Progenitor cell of endocrine pancreas (in vitro differentiated cells): ENCODE results near the gene ANKS3. TPM values are rescaled to one million over a fixed set of nuclear protein-coding genes. Genes with fewer than 3 reads are reported as not detected.

Experiments
- DNase-seq: peaks from one replicate; pipeline ENCODE4 v3.0.0; 2021; ENCODE audit warnings: low spot score; ENCODE audit not compliant: unreplicated experiment
- H3K27ac Mint-ChIP-seq: 2 replicates; pipeline ENCODE4 v1.8.0; 2021; ENCODE audit warnings: mild to moderate bottlenecking, moderate library complexity, mixed read lengths
- H3K27me3 Mint-ChIP-seq: 2 replicates; pipeline ENCODE4 v1.8.0; 2021; ENCODE audit warnings: mixed read lengths
- H3K36me3 Mint-ChIP-seq: 2 replicates; pipeline ENCODE4 v1.8.0; 2022; ENCODE audit warnings: mixed read lengths; ENCODE audit not compliant: insufficient read depth
- H3K4me1 Mint-ChIP-seq: 2 replicates; pipeline ENCODE4 v1.8.0; 2021; ENCODE audit warnings: low read depth, mixed read lengths
- H3K4me3 Mint-ChIP-seq: 2 replicates; pipeline ENCODE4 v1.8.0; 2021; ENCODE audit warnings: low read depth, mild to moderate bottlenecking, moderate library complexity, mixed read lengths
- H3K9me3 Mint-ChIP-seq: 2 replicates; pipeline ENCODE4 v1.8.0; 2021; ENCODE audit warnings: low read depth, mixed read lengths
- CTCF ChIP-seq: fragments of 200-600 bp; sonication (generic); IDR thresholded peaks from one replicate; pipeline ENCODE4 v1.5.0; 2021; ENCODE audit warnings: antibody characterized with exemption, mild to moderate bottlenecking; ENCODE audit not compliant: unreplicated experiment
- total RNA-seq: library from RNA; stranded (reverse); gene quantifications from 2 replicates; pipeline ENCODE4 v1.2.1, GENCODE V29; 2021

The ANKS3 gene
- total RNA-seq, 1 donor from 2014 or later: 45.0 TPM

DNA sequence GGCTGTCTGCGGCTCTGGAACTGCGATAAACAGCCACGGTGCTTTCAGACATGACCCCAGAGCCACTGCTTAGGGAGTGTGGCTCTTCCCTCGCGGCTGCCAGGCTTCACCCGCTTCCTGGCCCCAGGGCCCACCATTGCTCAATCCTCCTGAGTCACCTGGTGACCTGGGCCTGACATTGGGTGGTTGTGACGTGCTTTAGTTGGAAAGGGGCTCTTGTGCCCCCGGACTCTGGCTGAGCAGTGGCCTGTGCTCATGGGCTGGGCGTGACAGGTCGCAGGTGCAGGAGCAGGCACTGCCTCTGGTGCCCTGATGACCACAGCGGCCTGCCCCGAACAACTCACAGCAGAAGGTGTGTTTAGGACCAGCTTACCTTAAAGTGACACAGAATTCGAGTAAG, 49.3 kb downstream of the ANKS3 start:
- H3K9me3 Mint-ChIP-seq: no peaks in the 10 kb centered on the region

DNA sequence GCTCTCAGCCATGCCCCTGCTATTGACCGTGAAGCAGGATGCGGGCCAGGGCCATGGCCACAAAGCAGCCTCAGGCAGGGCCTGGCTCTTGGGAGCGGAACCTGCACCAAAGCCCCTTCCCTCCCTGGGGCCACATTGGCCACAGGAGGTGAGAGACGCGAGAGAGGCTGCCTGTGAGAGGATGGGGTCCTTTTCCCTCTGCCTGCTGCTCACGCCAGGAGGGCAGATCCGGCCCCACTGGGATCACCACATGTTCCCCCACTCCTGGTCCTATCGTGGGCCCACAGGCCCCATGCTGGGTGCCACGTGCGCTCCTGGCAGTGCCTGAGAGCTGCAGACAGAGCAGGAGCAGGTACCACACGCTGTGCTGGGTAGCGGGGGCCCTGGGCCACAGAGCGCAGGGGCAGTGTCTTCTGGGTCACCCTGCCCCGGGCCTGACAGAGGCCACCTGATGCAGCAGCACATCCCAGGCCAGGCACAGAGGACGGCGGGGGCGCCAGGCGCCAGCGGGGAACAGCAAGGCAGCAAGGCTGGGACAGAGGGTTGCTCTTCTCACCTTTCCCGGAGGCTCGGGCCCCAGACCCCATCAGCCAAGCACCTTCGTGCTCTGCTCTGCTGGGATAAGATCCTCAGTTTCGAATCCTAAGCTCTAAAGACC, 49.9 kb downstream of the ANKS3 start:
- no peaks in the 10 kb centered on the region for H3K9me3 Mint-ChIP-seq
- H3K27me3 Mint-ChIP-seq: no peaks in the 10 kb centered on the region
- no peaks in the 10 kb centered on the region for H3K4me1 Mint-ChIP-seq
- TF ChIP-seq CTCF: no peak
- H3K36me3 Mint-ChIP-seq: peaks cover 4% of the 10 kb centered on the region
- no peak overlapping the region for H3K27ac Mint-ChIP-seq
- H3K4me3 Mint-ChIP-seq: no peak overlapping the region
- DNase-seq: no peak

More for the DNA sequence above, 49.3 kb downstream of the ANKS3 start:
- peak overlapping the region; percentile 86 for H3K27ac Mint-ChIP-seq
- H3K27me3 Mint-ChIP-seq: no peaks in the 10 kb centered on the region
- no peak for TF ChIP-seq CTCF
- H3K4me3 Mint-ChIP-seq: no peak overlapping the region
- no peak for DNase-seq
- H3K4me1 Mint-ChIP-seq: no peaks in the 10 kb centered on the region
- peaks cover 4% of the 10 kb centered on the region for H3K36me3 Mint-ChIP-seq

DNA sequence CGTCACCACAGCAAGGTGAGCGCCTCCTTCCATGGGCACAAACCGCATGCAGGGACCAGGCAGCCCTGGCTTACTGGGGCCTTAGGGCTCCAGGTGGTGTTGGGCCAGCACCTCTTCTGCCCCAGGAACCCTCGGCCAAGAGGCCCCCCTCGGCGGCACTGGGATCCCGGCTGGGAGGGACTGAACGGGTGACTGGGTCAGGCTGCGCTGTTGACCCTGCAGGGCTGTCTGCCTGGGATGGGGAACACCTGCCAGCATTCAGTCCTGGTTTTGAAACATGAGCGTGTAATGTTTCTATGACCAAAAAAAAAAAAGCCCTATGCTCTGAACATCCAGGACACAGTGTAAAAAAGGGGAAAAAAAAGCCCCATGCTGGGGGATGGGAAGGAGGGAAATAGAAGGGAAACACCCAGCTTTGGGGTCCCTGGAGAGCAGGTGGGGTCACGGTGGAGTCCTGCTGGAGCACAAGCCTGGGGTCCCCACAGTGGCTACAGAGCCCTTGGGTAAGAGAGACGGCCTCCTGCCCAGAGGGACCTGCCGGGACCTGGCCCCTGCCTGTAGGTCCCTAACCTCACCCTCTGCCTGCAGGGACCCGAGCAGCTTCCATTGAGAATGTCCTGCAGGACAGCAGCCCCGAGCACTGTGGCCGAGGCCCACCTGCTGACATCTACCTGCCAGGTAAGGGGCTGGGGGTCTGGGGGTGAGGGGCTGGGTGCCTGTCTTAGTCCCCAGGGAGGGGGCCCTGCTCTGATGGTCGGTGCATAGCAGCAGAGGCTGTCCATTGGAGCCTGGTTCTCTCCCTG, 50.6 kb downstream of the ANKS3 start:
- no peaks in the 10 kb centered on the region for H3K4me1 Mint-ChIP-seq
- TF ChIP-seq CTCF: no peak
- H3K36me3 Mint-ChIP-seq: peaks cover 4% of the 10 kb centered on the region
- H3K9me3 Mint-ChIP-seq: no peaks in the 10 kb centered on the region
- no peak overlapping the region for H3K27ac Mint-ChIP-seq
- DNase-seq: no peak
- H3K4me3 Mint-ChIP-seq: no peak overlapping the region
- H3K27me3 Mint-ChIP-seq: no peaks in the 10 kb centered on the region

- peak; percentile 30 for DNase-seq
- H3K4me3 Mint-ChIP-seq: no peak overlapping the region
- peak; percentile 42 for TF ChIP-seq CTCF
- no peak overlapping the region for H3K27ac Mint-ChIP-seq
- peaks cover 4% of the 10 kb centered on the region for H3K36me3 Mint-ChIP-seq
- no peaks in the 10 kb centered on the region for H3K9me3 Mint-ChIP-seq
- H3K27me3 Mint-ChIP-seq: no peaks in the 10 kb centered on the region
- no peaks in the 10 kb centered on the region for H3K4me1 Mint-ChIP-seq
Observed at GRCh38 chr16:4682616-4683254, 51.3 kb downstream of the ANKS3 start.

DNA sequence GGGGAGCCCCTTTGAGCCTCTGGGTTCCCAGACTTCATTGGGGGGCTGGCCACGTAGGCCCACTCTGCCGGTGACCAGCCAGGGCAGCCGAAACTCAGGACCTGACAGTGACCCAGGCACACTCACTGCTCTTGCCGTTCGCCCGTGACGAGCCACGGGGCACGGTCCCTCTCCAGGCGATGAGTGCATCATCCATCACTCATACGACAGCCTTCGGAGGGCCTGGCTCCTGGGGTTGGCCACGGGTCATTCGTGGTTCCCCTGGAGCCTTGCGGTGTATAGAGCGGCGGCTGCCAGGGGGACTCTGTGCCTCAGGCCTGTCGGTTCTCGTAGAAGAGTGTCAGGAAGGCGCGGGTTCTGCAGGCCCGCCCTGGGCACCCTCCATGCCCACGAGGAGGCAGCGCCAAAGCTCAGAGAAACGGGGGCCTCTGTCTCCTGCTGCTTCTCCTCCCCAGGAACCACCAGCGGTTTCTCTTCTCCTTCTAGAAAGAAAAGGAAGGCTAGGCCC, 51.9 kb downstream of the ANKS3 start:
- no peak for TF ChIP-seq CTCF
- H3K9me3 Mint-ChIP-seq: no peaks in the 10 kb centered on the region
- no peak overlapping the region for H3K4me3 Mint-ChIP-seq
- no peak overlapping the region for H3K27ac Mint-ChIP-seq
- peaks cover 3% of the 10 kb centered on the region for H3K36me3 Mint-ChIP-seq
- H3K4me1 Mint-ChIP-seq: no peaks in the 10 kb centered on the region
- no peak for DNase-seq
- no peaks in the 10 kb centered on the region for H3K27me3 Mint-ChIP-seq
